AG04450 (cell line): Measurements from ENCODE around the gene POPDC3. TPM values are rescaled to one million over a fixed set of nuclear protein-coding genes. Genes with fewer than 3 reads are reported as not detected.
"Not testable (repeated sequence)": the region's sequence is repeated elsewhere in the genome, so short reads cannot be mapped to it uniquely, and the experiment has no call there.

Experiments used
- CTCF ChIA-PET: fragments of 300-600, 350-600 bp; formaldehyde crosslinking; extraction: SDS; loops from one replicate; lab custom pipeline; 2022; ENCODE audit warnings: antibody characterized with exemption, inconsistent platforms; lab: Charles Lee
- POLR2A ChIA-PET: fragments of 350-600 bp; formaldehyde crosslinking; extraction: SDS; loops from one replicate; lab custom pipeline; 2021; ENCODE audit warnings: antibody characterized with exemption, inconsistent platforms; lab: Yijun Ruan, JAX
- DNase-seq: peaks from one replicate; pipeline ENCODE4 v3.0.0-alpha.2; 2011; ENCODE audit warnings: low read depth, low spot score
- H3K27ac ChIP-seq: one replicate; pipeline ENCODE4 v1.5.1; 2012; ENCODE audit warnings: low read depth, low read length, control low read depth
- H3K27me3 ChIP-seq: one replicate; pipeline ENCODE4 v1.6.0; 2012; ENCODE audit warnings: low read length; ENCODE audit not compliant: control insufficient read depth, insufficient read depth
- H3K4me3 ChIP-seq: 2 replicates; pipeline ENCODE4 v1.5.1; 2011; ENCODE audit warnings: mild to moderate bottlenecking, low read depth, low read length, control low read depth
- H3K9me3 ChIP-seq: 2 replicates; pipeline ENCODE4 v1.5.1; 2012; ENCODE audit warnings: low read length; ENCODE audit not compliant: control insufficient read depth, insufficient read depth
- polyA plus RNA-seq: library from polyadenylated mRNA; depleted of rRNA; stranded (reverse); fragments of >200 nt; gene quantifications from 2 replicates; pipeline ENCODE4 v1.2.3, GENCODE V29; 2011
- TF ChIP-seq, protein P1 (sequence below): IDR thresholded peaks from 2 replicates; pipeline ENCODE4 v1.5.1; 2011; ENCODE audit warnings: low read depth, low read length, control low read depth, inconsistent platforms

The POPDC3 gene
- polyA plus RNA-seq, 1 experiment = 29.1 TPM

GRCh38 chr6:105181981-105182515 lies 2.2 kb upstream of the POPDC3 start:
- ChIA-PET POLR2A (no interaction called here), CTCF (no interaction called here)
- DNase-seq = no peak
- H3K27me3 ChIP-seq = no peaks in the 10 kb centered on the region
- H3K4me3 ChIP-seq = no peak overlapping the region
- no peaks in the 10 kb centered on the region; the same call in 1 of the 2 replicates for H3K9me3 ChIP-seq
- H3K27ac ChIP-seq = no peak overlapping the region
- TF ChIP-seq, protein P1, sequence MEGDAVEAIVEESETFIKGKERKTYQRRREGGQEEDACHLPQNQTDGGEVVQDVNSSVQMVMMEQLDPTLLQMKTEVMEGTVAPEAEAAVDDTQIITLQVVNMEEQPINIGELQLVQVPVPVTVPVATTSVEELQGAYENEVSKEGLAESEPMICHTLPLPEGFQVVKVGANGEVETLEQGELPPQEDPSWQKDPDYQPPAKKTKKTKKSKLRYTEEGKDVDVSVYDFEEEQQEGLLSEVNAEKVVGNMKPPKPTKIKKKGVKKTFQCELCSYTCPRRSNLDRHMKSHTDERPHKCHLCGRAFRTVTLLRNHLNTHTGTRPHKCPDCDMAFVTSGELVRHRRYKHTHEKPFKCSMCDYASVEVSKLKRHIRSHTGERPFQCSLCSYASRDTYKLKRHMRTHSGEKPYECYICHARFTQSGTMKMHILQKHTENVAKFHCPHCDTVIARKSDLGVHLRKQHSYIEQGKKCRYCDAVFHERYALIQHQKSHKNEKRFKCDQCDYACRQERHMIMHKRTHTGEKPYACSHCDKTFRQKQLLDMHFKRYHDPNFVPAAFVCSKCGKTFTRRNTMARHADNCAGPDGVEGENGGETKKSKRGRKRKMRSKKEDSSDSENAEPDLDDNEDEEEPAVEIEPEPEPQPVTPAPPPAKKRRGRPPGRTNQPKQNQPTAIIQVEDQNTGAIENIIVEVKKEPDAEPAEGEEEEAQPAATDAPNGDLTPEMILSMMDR = no peak

DNA sequence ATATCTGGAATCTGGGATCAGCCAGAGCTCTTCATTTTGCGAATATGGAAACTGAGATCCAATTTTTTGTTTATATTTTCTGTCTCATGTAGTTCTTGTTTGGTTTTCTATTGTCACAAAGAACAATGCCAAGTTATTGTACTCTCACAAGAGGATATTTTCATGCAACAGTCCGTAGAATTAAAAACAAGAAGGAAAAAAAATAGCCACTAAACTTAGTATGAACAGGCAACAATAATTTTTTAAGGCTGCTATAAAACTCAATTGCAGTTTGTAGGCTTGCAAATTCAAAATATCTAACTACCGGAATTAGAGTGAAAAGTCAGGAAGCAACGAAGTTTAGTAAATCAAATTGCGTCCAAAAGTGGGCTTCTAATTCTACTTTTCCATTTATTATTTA lies 1.2 kb downstream of the POPDC3 start:
- TF ChIP-seq, protein P1 = no peak
- peaks cover 4% of the 10 kb centered on the region; the same call in 1 of the 2 replicates for H3K9me3 ChIP-seq
- H3K4me3 ChIP-seq = peak overlapping the region; percentile 73
- H3K27ac ChIP-seq = peak overlapping the region; percentile 66
- DNase-seq = no peak
- POLR2A ChIA-PET = no interaction called here
- no peaks in the 10 kb centered on the region for H3K27me3 ChIP-seq
- CTCF ChIA-PET = interaction anchor here (0.5 to 0.6 kb wide), 2 partner anchors 28 to 34 kb away, joined by 3 to 4 read pairs; no protein-coding TSS in a partner anchor

- TF ChIP-seq, protein P1 = no peak
- ChIA-PET POLR2A (no interaction called here), CTCF (interaction anchor here (0.6 kb wide), 1 partner anchor 35 kb away, joined by 3 read pairs; no protein-coding TSS in a partner anchor)
- peaks cover 4% of the 10 kb centered on the region; the same call in 1 of the 2 replicates for H3K9me3 ChIP-seq
- peak; percentile 43 for DNase-seq
- H3K27ac ChIP-seq = peak overlapping the region; percentile 66
- H3K27me3 ChIP-seq = no peaks in the 10 kb centered on the region
- no peak overlapping the region for H3K4me3 ChIP-seq
These were observed 1.7 kb downstream of the POPDC3 start for GRCh38 chr6:105178110-105178509.

- TF ChIP-seq, protein P1 = no peak
- Histone ChIP-seq H3K27ac (no peak overlapping the region), H3K4me3 (no peak overlapping the region), H3K27me3 (no peaks in the 10 kb centered on the region), H3K9me3 (peaks cover 4% of the 10 kb centered on the region; the same call in 1 of the 2 replicates)
- no peak for DNase-seq
- ChIA-PET POLR2A (no interaction called here), CTCF (interaction anchor here (1.4 kb wide), 1 partner anchor 11 kb away, joined by 3 read pairs; no protein-coding TSS in a partner anchor)
These were observed 2.3 kb downstream of the POPDC3 start for GRCh38 chr6:105177556-105177955.

DNA sequence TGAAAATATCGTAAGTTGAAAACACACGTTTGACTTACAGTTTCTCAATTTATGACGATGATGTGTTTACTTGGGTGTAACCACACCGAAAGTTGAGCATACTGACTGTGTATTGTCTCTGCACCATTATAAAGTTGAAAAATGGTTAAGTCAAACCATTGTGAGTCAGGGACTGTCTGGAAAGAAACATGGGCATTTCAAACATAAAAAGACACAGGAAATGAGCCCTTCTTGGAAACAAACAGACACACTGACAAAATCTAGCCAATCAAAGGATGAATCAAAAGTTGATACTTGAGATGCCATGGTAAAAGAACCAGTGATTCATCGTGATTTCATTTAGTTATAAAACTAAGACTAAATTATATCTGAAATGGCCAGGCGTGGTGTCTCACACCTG lies 5.3 kb downstream of the POPDC3 start:
- H3K4me3 ChIP-seq = peak overlapping the region; percentile 23; the same call in 1 of the 2 replicates
- no peak overlapping the region for H3K27ac ChIP-seq
- H3K9me3 ChIP-seq = peaks cover 4% of the 10 kb centered on the region; the same call in 1 of the 2 replicates
- no peaks in the 10 kb centered on the region for H3K27me3 ChIP-seq
- TF ChIP-seq, protein P1 = no peak
- DNase-seq = no peak
- ChIA-PET CTCF (no interaction called here), POLR2A (interaction anchor here (0.6 kb wide), 1 partner anchor 9 kb away, joined by 4 read pairs; no protein-coding TSS in a partner anchor)

- DNase-seq, H3K27ac ChIP-seq, H3K9me3 ChIP-seq, H3K4me3 ChIP-seq, H3K27me3 ChIP-seq, POLR2A ChIA-PET: not testable (repeated sequence)
- CTCF ChIA-PET = interaction anchor here (0.6 kb wide), 1 partner anchor 1107 kb away, joined by 3 read pairs; no protein-coding TSS in a partner anchor
These were observed 7.3 kb downstream of the POPDC3 start for GRCh38 chr6:105172515-105172914.
